ENCODE measurements around the gene CDH15.
"Not testable (repeated sequence)": the region's sequence is repeated elsewhere in the genome, so short reads cannot be mapped to it uniquely, and the experiment has no call there.

CDH15 gene

GRCh38 chr16:89189358-89190025 lies 17.9 kb downstream of the CDH15 start:
- DNase-seq = no peak

- DNase-seq = no peak
Observed at GRCh38 chr16:89190150-89190958, 18.8 kb downstream of the CDH15 start.

GRCh38 chr16:89191033-89191900 lies 19.7 kb downstream of the CDH15 start:
- no peak for DNase-seq

GRCh38 chr16:89191901-89192185 lies 20.3 kb downstream of the CDH15 start:
- no peak for DNase-seq

GRCh38 chr16:89192186-89192955 lies 20.8 kb downstream of the CDH15 start:
- not testable (repeated sequence) for DNase-seq

- DNase-seq = no peak
Observed at GRCh38 chr16:89192956-89193575, 21.5 kb downstream of the CDH15 start.

DNA sequence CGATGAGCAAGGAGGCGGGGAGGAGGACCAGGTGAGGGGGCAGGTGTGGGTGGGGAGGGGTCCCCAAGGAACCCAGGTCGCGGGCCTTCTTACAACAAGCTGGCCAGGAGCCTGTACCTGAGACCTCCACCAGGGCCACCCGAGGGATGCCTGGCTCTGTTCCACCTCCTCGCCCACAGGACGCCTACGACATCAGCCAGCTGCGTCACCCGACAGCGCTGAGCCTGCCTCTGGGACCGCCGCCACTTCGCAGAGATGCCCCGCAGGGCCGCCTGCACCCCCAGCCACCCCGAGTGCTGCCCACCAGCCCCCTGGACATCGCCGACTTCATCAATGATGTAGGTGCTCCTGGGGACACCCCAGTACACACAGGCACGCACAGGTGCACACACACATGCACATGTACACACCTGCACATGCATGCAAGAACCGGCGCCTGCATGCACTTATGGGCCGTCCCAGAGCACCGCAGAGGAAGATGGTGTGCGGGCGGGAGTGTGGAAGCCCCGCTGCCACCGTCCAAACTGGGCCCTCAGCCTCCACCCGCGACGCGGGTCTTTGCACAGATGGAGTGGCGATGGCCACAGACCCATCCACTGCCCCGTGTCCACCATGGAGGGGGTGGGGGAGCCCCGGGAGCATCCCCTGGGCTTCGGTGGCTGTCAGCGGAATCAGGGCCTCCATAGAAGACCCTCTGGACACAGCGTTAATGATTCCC lies 22.2 kb downstream of the CDH15 start:
- DNase-seq = no peak

- no peak for DNase-seq
Observed at GRCh38 chr16:89194340-89195311, 23.1 kb downstream of the CDH15 start.

GRCh38 chr16:89195521-89196171 lies 24.1 kb downstream of the CDH15 start:
- DNase-seq = no peak

- DNase-seq = no peak
Observed at GRCh38 chr16:89197033-89197632, 25.6 kb downstream of the CDH15 start.

GRCh38 chr16:89197633-89198416 lies 26.3 kb downstream of the CDH15 start:
- no peak for DNase-seq

- DNase-seq = no peak
Observed at GRCh38 chr16:89198417-89199240, 27.1 kb downstream of the CDH15 start.

GRCh38 chr16:89199241-89200123 lies 27.9 kb downstream of the CDH15 start:
- DNase-seq = no peak

- no peak for DNase-seq
Observed at GRCh38 chr16:89200124-89200849, 28.7 kb downstream of the CDH15 start, which contains the start of gene SLC22A31. TSS of gene SLC22A31 (minus strand) at chr16:89200537. CDS start at chr16:89200501, 36 bp downstream.

- DNase-seq = no peak
Observed at GRCh38 chr16:89200850-89201411, 29.4 kb downstream of the CDH15 start.

Data from AML-193 (cell line).